SK-N-MC (cell line): ENCODE results near the gene ZNF438.

Experiments used
- DNase-seq: peaks from one replicate; pipeline ENCODE4 v3.0.0-alpha.2; 2011; ENCODE audit warnings: low read depth, low spot score
- H3K27ac ChIP-seq: fragments of 200-600 bp; sonication (generic); 2 replicates; pipeline ENCODE4 v1.5.1; 2016; ENCODE audit warnings: mixed run types
- H3K36me3 ChIP-seq: fragments of 200-600 bp; sonication (generic); 2 replicates; pipeline ENCODE4 v1.6.1; 2017; ENCODE audit warnings: antibody characterized with exemption, low read length, mixed read lengths; ENCODE audit not compliant: insufficient read depth
- H3K4me3 ChIP-seq: fragments of 200-600 bp; sonication (generic); 2 replicates; pipeline ENCODE4 v1.5.1; 2016
- H3K9ac ChIP-seq: fragments of 200-600 bp; sonication (generic); 2 replicates; pipeline ENCODE4 v1.8.0; 2017; ENCODE audit warnings: mixed run types, mixed read lengths; ENCODE audit not compliant: insufficient read length
- H3K9me3 ChIP-seq: fragments of 200-600 bp; sonication (generic); 2 replicates; pipeline ENCODE4 v1.6.1; 2017; ENCODE audit warnings: low read depth, mild to moderate bottlenecking, antibody characterized with exemption, low read length, moderate library complexity, mixed read lengths
- EZH2 ChIP-seq: fragments of 200-600 bp; sonication (generic); IDR thresholded peaks from one replicate; pipeline ENCODE4 v1.6.1; 2017; ENCODE audit warnings: antibody characterized with exemption
- FOXP2 ChIP-seq: optimal IDR thresholded peaks from 2 replicates; pipeline ENCODE3; 2011; ENCODE audit warnings: mild to moderate bottlenecking, moderate library complexity; ENCODE audit not compliant: insufficient read depth; ENCODE audit errors: extremely low read length, control extremely low read depth
- POLR2AphosphoS5 ChIP-seq: IDR thresholded peaks from 2 replicates; pipeline ENCODE4 v1.6.1; 2012; ENCODE audit warnings: mild to moderate bottlenecking, low read depth, low read length, borderline replicate concordance

The ZNF438 gene

GRCh38 chr10:30868611-30869010, 163.1 kb downstream of the ZNF438 start:
- Histone ChIP-seq H3K27ac (no peak overlapping the region), H3K9me3 (no peaks in the 10 kb centered on the region), H3K9ac (no peak overlapping the region), H3K36me3 (no peaks in the 10 kb centered on the region), H3K4me3 (no peak overlapping the region)
- TF ChIP-seq FOXP2, result no peak
- no peak for TF ChIP-seq POLR2AphosphoS5
- no peak for TF ChIP-seq EZH2
- DNase-seq, result no peak

- H3K27ac ChIP-seq, result no peak overlapping the region
- no peak for TF ChIP-seq EZH2
- no peak for TF ChIP-seq FOXP2
- no peak for TF ChIP-seq POLR2AphosphoS5
- no peaks in the 10 kb centered on the region for H3K36me3 ChIP-seq
- no peak overlapping the region for H3K4me3 ChIP-seq
- no peak for DNase-seq
- H3K9me3 ChIP-seq, result no peaks in the 10 kb centered on the region
- H3K9ac ChIP-seq, result no peak overlapping the region
Observed at GRCh38 chr10:30866896-30867295, 164.8 kb downstream of the ZNF438 start.

GRCh38 chr10:30865141-30865926, 166.3 kb downstream of the ZNF438 start:
- H3K27ac ChIP-seq, result no peak overlapping the region
- H3K4me3 ChIP-seq, result no peak overlapping the region
- DNase-seq, result no peak
- no peaks in the 10 kb centered on the region for H3K36me3 ChIP-seq
- no peak overlapping the region for H3K9ac ChIP-seq
- no peaks in the 10 kb centered on the region for H3K9me3 ChIP-seq
- no peak for TF ChIP-seq FOXP2
- no peak for TF ChIP-seq EZH2
- no peak for TF ChIP-seq POLR2AphosphoS5

GRCh38 chr10:30863516-30864210, 168.0 kb downstream of the ZNF438 start:
- H3K27ac ChIP-seq, result no peak overlapping the region
- H3K36me3 ChIP-seq, result no peaks in the 10 kb centered on the region
- no peak for DNase-seq
- no peak overlapping the region for H3K9ac ChIP-seq
- no peak overlapping the region for H3K4me3 ChIP-seq
- H3K9me3 ChIP-seq, result no peaks in the 10 kb centered on the region
- TF ChIP-seq FOXP2 (no peak), EZH2 (no peak), POLR2AphosphoS5 (no peak)

- Histone ChIP-seq H3K9me3 (no peaks in the 10 kb centered on the region), H3K27ac (no peak overlapping the region), H3K9ac (no peak overlapping the region), H3K4me3 (no peak overlapping the region), H3K36me3 (no peaks in the 10 kb centered on the region)
- TF ChIP-seq POLR2AphosphoS5 (no peak), FOXP2 (no peak), EZH2 (no peak)
- DNase-seq, result no peak
Observed at GRCh38 chr10:30862486-30862885, 169.2 kb downstream of the ZNF438 start.

DNA sequence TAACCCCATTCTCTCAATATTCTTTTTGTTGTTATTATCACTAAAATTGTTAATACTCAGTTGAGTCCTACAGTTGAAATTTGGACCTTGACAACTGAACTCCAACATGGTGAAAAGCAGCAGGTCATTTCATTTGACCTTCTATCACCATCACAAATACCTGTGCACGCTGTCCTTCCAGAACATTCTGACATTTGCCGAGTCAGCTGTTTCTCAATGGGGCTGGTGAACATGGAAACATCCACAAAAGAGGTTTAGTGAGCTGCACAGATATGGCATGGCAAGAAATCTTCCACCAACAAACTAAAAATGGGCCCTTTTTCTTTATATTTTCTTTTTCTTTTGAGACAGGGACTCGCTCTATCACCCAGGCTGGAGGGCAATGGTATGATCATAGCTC, 169.7 kb downstream of the ZNF438 start:
- H3K27ac ChIP-seq, result no peak overlapping the region
- DNase-seq, result no peak
- H3K9ac ChIP-seq, result no peak overlapping the region
- TF ChIP-seq FOXP2 (no peak), POLR2AphosphoS5 (no peak), EZH2 (no peak)
- H3K9me3 ChIP-seq, result no peaks in the 10 kb centered on the region
- no peaks in the 10 kb centered on the region for H3K36me3 ChIP-seq
- H3K4me3 ChIP-seq, result no peak overlapping the region

- H3K9me3 ChIP-seq, result no peaks in the 10 kb centered on the region
- H3K36me3 ChIP-seq, result no peaks in the 10 kb centered on the region
- no peak for TF ChIP-seq FOXP2
- TF ChIP-seq POLR2AphosphoS5, result no peak
- no peak for TF ChIP-seq EZH2
- H3K27ac ChIP-seq, result no peak overlapping the region
- H3K4me3 ChIP-seq, result no peak overlapping the region
- no peak for DNase-seq
- H3K9ac ChIP-seq, result no peak overlapping the region
Observed at GRCh38 chr10:30861221-30861620, 170.4 kb downstream of the ZNF438 start.

GRCh38 chr10:30858499-30858898, 173.2 kb downstream of the ZNF438 start:
- no peak for DNase-seq
- Histone ChIP-seq H3K36me3 (no peaks in the 10 kb centered on the region), H3K4me3 (no peak overlapping the region), H3K9ac (no peak overlapping the region), H3K27ac (no peak overlapping the region), H3K9me3 (no peaks in the 10 kb centered on the region)
- no peak for TF ChIP-seq EZH2
- no peak for TF ChIP-seq POLR2AphosphoS5
- no peak for TF ChIP-seq FOXP2
